T-cell (primary cell): ENCODE measurements around the gene SPATA46. TPM values are rescaled to one million over a fixed set of nuclear protein-coding genes. Genes with fewer than 3 reads are reported as not detected.
"Not testable (repeated sequence)": the region's sequence is repeated elsewhere in the genome, so short reads cannot be mapped to it uniquely, and the experiment has no call there.

Source experiments
- ATAC-seq, 4 experiments: fragments of 200-7000 bp in 3 of 4; fragments of 150-1000 bp in 1 of 4; cut with Tn5 transposase; replicated peaks in 1 of 4; 1 replicate in 3 of 4; 2 replicates in 1 of 4; pipeline ENCODE4 v1.10.0; 2021; ENCODE audit warnings: moderate library complexity in 3 of 4, mild to moderate bottlenecking in 2 of 4, moderate number of reproducible peaks in 1 of 4
- CTCF ChIA-PET, 2 donors: fragments of 300-600 bp; sonication (Branson Sonifier 250); formaldehyde crosslinking; loops; one replicate each; lab custom pipeline; 2022; ENCODE audit warnings: antibody characterized with exemption in 2 of 2; lab: Charles Lee
- POLR2A ChIA-PET, 2 donors: fragments of 300-600 bp; sonication (Branson Sonifier 250); formaldehyde crosslinking; loops; one replicate each; lab custom pipeline; 2022; ENCODE audit warnings: antibody characterized with exemption in 2 of 2; lab: Charles Lee
- DNase-seq, 35 experiments: peaks; one replicate each; pipeline versions ENCODE4 v3.0.0 to v3.0.0-alpha.2; 2013 to 2023
- H3K27ac ChIP-seq: one replicate; pipeline ENCODE4 v1.5.1; 2013; ENCODE audit warnings: low read length
- H3K27me3 ChIP-seq, 2 experiments: replicated peaks in 1 of 2; 1 replicate in 1 of 2; 2 replicates in 1 of 2; pipeline versions ENCODE4 v1.6.1 to v1.7.0; 2013; ENCODE audit warnings: low read length in 1 of 2, mixed read lengths in 1 of 2; ENCODE audit not compliant: control insufficient read depth in 2 of 2, insufficient read depth in 2 of 2; ENCODE audit errors: extremely low read depth in 1 of 2
- H3K36me3 ChIP-seq, 2 donors: 1 replicate in 1 of 2; 2 replicates in 1 of 2; pipeline versions ENCODE4 v1.6.1 to v1.7.0; 2013; ENCODE audit warnings: low read length in 1 of 2; ENCODE audit not compliant: control insufficient read depth in 2 of 2, insufficient read depth in 1 of 2; ENCODE audit errors: extremely low read depth in 1 of 2
- H3K4me1 ChIP-seq, 2 experiments: 1 replicate in 1 of 2; 2 replicates in 1 of 2; pipeline versions ENCODE4 v1.6.1 to v1.7.0; 2013; ENCODE audit warnings: low read length in 2 of 2, mixed read lengths in 1 of 2; ENCODE audit not compliant: insufficient read depth in 2 of 2, control insufficient read depth in 1 of 2; ENCODE audit errors: extremely low read depth in 1 of 2
- H3K4me3 ChIP-seq, 2 donors: 1 replicate in 1 of 2; 2 replicates in 1 of 2; pipeline versions ENCODE4 v1.5.1 to v1.7.0; 2013; ENCODE audit warnings: mild to moderate bottlenecking in 2 of 2, low read length in 1 of 2, moderate library complexity in 1 of 2; ENCODE audit not compliant: control insufficient read depth in 1 of 2; ENCODE audit errors: extremely low read depth in 1 of 2
- H3K9me3 ChIP-seq: 2 replicates; pipeline ENCODE4 v1.7.0; 2013
- H3K27ac Mint-ChIP-seq, 2 donors: one replicate each; pipeline ENCODE4 v1.8.0; 2020 to 2021; ENCODE audit warnings: mild to moderate bottlenecking in 2 of 2, mixed read lengths in 2 of 2
- H3K27me3 Mint-ChIP-seq, 2 donors: one replicate each; pipeline ENCODE4 v1.8.0; 2021 to 2022; ENCODE audit warnings: mixed read lengths in 2 of 2
- H3K36me3 Mint-ChIP-seq: one replicate; pipeline ENCODE4 v1.8.0; 2021; ENCODE audit warnings: mixed read lengths
- H3K4me1 Mint-ChIP-seq, 3 donors: one replicate each; pipeline ENCODE4 v1.8.0; 2020 to 2022; ENCODE audit warnings: mixed read lengths in 3 of 3, mild to moderate bottlenecking in 1 of 3
- H3K4me3 Mint-ChIP-seq, 3 donors: one replicate each; pipeline ENCODE4 v1.8.0; 2020 to 2022; ENCODE audit warnings: mild to moderate bottlenecking in 3 of 3, mixed read lengths in 3 of 3, moderate library complexity in 3 of 3
- H3K9me3 Mint-ChIP-seq, 3 donors: one replicate each; pipeline ENCODE4 v1.8.0; 2020 to 2022; ENCODE audit warnings: mixed read lengths in 3 of 3
- WGBS: methylation state at CpG from one replicate; pipeline ENCODE4 v1.1.5; 2013; ENCODE audit warnings: missing lambda C conversion rate; ENCODE audit not compliant: insufficient coverage; 5-methylcytosine and 5-hydroxymethylcytosine counted together
- total RNA-seq, 35 experiments: library from RNA in 6 of 35; stranded (reverse) in 6 of 35; fragments of 120-200 nt in 1 of 35; gene quantifications; one replicate each; pipeline versions ENCODE4 v1.2.1 to v1.2.4 and lab custom pipeline; 2013 to 2026

Gene SPATA46
- total RNA-seq, 5 donors from 2014 or later (not counting 1 experiment from before 2014, with no cell fraction given): not detected

DNA sequence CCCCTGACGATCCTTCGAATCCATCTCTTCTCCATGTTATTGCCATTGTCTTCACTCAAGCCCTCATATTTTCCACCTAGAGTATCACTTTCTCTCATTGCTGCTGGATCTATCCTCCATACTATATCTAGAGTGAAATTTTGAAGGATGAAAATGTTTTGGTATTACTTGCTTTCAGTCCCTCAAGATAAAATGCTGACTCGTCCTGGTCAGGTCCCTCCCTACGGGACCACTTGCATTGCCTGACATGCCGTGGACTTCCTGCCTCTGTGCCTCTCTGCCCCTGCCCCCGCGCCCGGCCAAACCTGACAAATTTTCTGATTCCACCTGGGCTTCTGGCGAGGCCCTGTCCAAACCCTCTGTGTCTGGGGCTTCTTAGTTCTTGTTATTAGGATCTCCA is 23.6 kb downstream of the SPATA46 start:
- Histone ChIP-seq H3K4me1 (no peaks in the 10 kb centered on the region), H3K27ac (no peak overlapping the region), H3K27me3 (peaks cover 0 to 6% of the 10 kb centered on the region in 2 experiments), H3K36me3 (no peaks in the 10 kb centered on the region), H3K4me3 (no peak overlapping the region), H3K9me3 (no peaks in the 10 kb centered on the region)
- H3K4me1 Mint-ChIP-seq: no peaks in the 10 kb centered on the region
- 57% methylated on average over 4 of the region's 9 CpGs for WGBS
- H3K4me3 Mint-ChIP-seq: no peak overlapping the region
- DNase-seq (no peak), ATAC-seq (no peak)
- no peaks in the 10 kb centered on the region for H3K36me3 Mint-ChIP-seq
- POLR2A ChIA-PET: no interaction called here
- CTCF ChIA-PET: no interaction called here
- no peak overlapping the region for H3K27ac Mint-ChIP-seq
- H3K9me3 Mint-ChIP-seq: no peaks in the 10 kb centered on the region
- H3K27me3 Mint-ChIP-seq: peaks cover 17 to 22% of the 10 kb centered on the region in 2 donors

DNA sequence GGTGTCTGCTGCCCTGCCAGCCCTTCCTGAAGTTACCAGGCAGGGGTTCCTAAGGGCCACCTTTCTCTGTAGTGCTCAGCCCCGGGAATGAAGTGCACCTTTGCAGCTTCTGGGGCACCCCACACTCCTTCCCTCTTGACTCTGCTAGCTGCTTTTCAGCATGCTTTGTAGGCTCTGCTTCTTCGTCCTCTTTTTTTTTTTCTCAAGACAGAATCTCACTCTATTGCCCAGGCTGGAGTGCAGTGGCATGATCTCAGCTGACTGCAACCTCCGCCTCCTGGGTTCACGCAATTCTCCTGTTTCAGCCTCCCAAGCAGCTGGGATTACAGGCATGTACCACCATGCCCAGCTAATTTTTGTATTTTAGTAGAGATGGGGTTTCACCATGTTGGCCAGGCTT is 24.8 kb downstream of the SPATA46 start:
- H3K36me3 Mint-ChIP-seq: not testable (repeated sequence)

DNA sequence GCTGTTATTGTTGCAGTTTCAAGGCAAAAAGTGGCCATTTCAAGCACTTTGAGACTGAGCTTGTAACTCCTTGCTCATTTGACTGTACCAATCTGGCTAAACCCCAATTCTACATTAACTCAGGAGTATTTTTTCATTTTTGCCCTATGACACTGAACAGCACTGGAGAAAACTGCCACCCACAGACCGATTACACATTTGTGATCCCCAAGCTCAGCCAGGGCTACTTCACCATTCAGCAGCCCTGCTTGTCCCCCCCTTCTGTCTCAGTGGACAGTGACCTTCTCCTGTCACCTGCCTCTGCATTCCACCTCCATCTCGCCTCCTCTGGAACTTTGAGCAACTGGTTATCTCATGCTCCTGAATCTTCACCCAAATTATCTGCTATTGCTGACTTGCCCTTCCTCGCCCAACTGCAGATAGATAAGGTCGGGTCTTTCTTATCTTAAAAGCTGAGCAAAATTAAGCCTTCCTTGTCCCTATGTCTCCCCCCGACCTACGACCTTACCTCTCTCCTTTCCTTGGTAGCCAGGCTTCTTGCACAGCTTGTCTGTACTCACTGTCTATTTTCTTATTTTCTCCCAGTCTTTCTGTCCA is 25.3 kb downstream of the SPATA46 start:
- no peaks in the 10 kb centered on the region for H3K4me1 Mint-ChIP-seq
- WGBS: 62% methylated on average over 6 of the region's 6 CpGs
- H3K27ac Mint-ChIP-seq: no peak overlapping the region
- peaks cover 10 to 14% of the 10 kb centered on the region in 2 donors for H3K27me3 Mint-ChIP-seq
- DNase-seq: no peak
- H3K27ac ChIP-seq: no peak overlapping the region
- no peak overlapping the region for H3K4me3 Mint-ChIP-seq
- ChIA-PET CTCF (no interaction called here), POLR2A (no interaction called here)
- no peaks in the 10 kb centered on the region for H3K4me1 ChIP-seq
- ATAC-seq: no peak
- H3K9me3 Mint-ChIP-seq: no peaks in the 10 kb centered on the region
- H3K36me3 Mint-ChIP-seq: no peaks in the 10 kb centered on the region
- H3K36me3 ChIP-seq: no peaks in the 10 kb centered on the region
- H3K4me3 ChIP-seq: no peak overlapping the region
- peaks cover 0 to 6% of the 10 kb centered on the region in 2 experiments for H3K27me3 ChIP-seq
- H3K9me3 ChIP-seq: no peaks in the 10 kb centered on the region

More for the DNA sequence above, 24.8 kb downstream of the SPATA46 start:
- H3K27ac ChIP-seq, H3K9me3 Mint-ChIP-seq, POLR2A ChIA-PET, H3K4me3 Mint-ChIP-seq, H3K36me3 ChIP-seq, H3K4me1 Mint-ChIP-seq, ATAC-seq, H3K4me1 ChIP-seq, DNase-seq, H3K27me3 ChIP-seq, CTCF ChIA-PET, H3K9me3 ChIP-seq, H3K27ac Mint-ChIP-seq, H3K4me3 ChIP-seq: not testable (repeated sequence)
- H3K27me3 Mint-ChIP-seq: peaks cover 11 to 17% of the 10 kb centered on the region in 2 donors
- WGBS: 86% methylated on average over 3 of the region's 4 CpGs

DNA sequence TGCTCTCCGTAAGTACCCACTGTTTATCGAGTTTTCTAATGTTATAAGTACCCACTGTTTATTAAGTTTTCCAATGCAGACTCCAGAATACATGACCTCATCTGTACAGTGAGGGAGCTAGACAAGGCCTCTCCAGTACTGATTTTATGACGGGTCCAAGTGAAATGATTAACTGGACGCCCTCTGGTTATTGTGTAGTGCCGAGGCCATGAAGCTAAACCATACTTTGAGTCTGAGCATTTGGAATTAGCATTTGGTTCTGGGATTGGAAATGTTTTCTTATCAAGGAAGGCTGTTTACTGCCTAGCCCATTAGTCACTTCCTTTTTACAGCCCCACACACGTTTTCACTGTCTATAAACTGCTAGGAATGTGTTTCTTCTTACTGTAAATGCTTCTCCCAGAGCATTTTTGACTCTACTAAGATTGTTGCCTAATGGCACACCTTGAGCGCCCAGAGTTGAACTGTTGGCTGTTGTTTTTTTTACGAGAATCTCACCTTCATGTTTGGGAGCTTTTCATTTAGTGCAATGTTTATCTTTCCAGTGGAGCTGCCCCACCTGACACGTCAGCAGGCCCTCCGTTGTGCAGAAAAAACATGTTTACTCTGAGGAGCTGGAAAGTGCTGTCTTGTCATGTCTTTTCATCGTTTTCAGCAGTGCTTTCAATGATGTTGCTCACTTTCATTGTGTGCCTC is 26.9 kb downstream of the SPATA46 start:
- H3K27ac ChIP-seq: no peak overlapping the region
- H3K27me3 Mint-ChIP-seq: peaks cover 10 to 12% of the 10 kb centered on the region in 2 donors

DNA sequence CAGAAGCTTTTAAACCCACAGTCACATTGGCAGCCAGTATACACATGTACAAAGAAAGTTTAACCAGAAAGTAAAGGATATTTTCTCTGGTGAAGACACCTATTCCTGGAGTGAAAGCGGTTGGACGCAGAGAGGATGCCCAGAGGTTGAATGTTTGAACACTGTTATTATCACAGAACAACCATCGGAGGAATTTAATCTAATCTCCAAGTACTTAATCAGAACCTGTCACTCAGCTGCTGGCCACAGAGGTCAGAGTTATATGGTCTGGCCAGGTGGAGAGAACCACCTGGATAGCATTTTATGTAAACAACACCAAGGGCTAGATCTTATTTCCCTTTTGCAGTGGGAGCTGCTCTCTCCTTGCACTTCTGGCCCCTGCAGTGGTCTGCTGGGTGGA is 29.4 kb downstream of the SPATA46 start:
- H3K4me1 ChIP-seq: no peaks in the 10 kb centered on the region
- no peak overlapping the region for H3K27ac ChIP-seq
- no peaks in the 10 kb centered on the region for H3K9me3 ChIP-seq
- Mint-ChIP-seq H3K4me3 (no peak overlapping the region), H3K9me3 (no peaks in the 10 kb centered on the region), H3K27ac (no peak overlapping the region), H3K27me3 (peaks cover 3 to 10% of the 10 kb centered on the region in 2 donors), H3K4me1 (no peaks in the 10 kb centered on the region), H3K36me3 (no peaks in the 10 kb centered on the region)
- H3K36me3 ChIP-seq: no peaks in the 10 kb centered on the region
- DNase-seq (no peak), ATAC-seq (no peak)
- peaks cover 0 to 2% of the 10 kb centered on the region in 2 experiments for H3K27me3 ChIP-seq
- ChIA-PET POLR2A (no interaction called here), CTCF (no interaction called here)
- H3K4me3 ChIP-seq: no peak overlapping the region
- 100% methylated on average over 2 of the region's 3 CpGs for WGBS

More for the DNA sequence above, 26.9 kb downstream of the SPATA46 start:
- no peaks in the 10 kb centered on the region for H3K36me3 Mint-ChIP-seq
- no peaks in the 10 kb centered on the region for H3K4me1 Mint-ChIP-seq
- H3K9me3 Mint-ChIP-seq: no peaks in the 10 kb centered on the region
- Histone ChIP-seq H3K4me1 (no peaks in the 10 kb centered on the region), H3K27me3 (peaks cover 0 to 6% of the 10 kb centered on the region in 2 experiments), H3K9me3 (no peaks in the 10 kb centered on the region), H3K36me3 (no peaks in the 10 kb centered on the region), H3K4me3 (no peak overlapping the region)
- ATAC-seq: no peak
- no peak overlapping the region for H3K4me3 Mint-ChIP-seq
- CTCF ChIA-PET: no interaction called here
- no peak overlapping the region for H3K27ac Mint-ChIP-seq
- no peak for DNase-seq
- 70% methylated on average over 5 of the region's 11 CpGs for WGBS
- POLR2A ChIA-PET: no interaction called here

DNA sequence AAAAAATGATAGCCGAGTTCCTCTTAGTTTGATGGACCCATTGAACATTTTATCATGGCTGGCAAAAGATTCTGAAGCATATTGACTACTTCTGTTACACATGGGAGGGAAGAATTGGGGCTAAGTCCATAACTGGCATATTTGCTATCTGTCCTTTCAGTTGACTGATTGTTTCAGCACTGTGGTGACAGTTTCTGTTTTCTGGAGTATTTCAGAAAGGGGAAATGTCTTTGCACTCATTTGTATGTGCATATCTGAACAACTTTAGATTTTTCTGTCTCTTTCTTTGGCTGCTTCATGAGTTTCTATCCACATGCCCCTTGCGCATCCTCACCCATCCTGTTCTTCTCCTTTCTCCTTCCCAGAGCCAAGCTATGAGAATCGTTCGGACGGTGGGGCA is 33.2 kb downstream of the SPATA46 start:
- WGBS: 90% methylated on average over 2 of the region's 5 CpGs
- Histone ChIP-seq H3K4me3 (no peak overlapping the region), H3K4me1 (no peaks in the 10 kb centered on the region), H3K36me3 (no peaks in the 10 kb centered on the region), H3K9me3 (no peaks in the 10 kb centered on the region), H3K27me3 (no peaks in the 10 kb centered on the region), H3K27ac (no peak overlapping the region)
- Mint-ChIP-seq H3K27me3 (peaks cover 7 to 12% of the 10 kb centered on the region in 2 donors), H3K36me3 (no peaks in the 10 kb centered on the region), H3K27ac (no peak overlapping the region), H3K4me3 (no peak overlapping the region), H3K4me1 (no peaks in the 10 kb centered on the region), H3K9me3 (no peaks in the 10 kb centered on the region)
- ChIA-PET CTCF (no interaction called here), POLR2A (no interaction called here)
- DNase-seq (no peak), ATAC-seq (no peak)
